SK-N-SH (cell line): Measurements from ENCODE around the gene WASF3. TPM values are rescaled to one million over a fixed set of nuclear protein-coding genes. Genes with fewer than 3 reads are reported as not detected.

Experiments
- CTCF ChIA-PET: fragments of 300-600, 350-600 bp; formaldehyde crosslinking; extraction: SDS; loops from one replicate; lab custom pipeline; 2021; lab: Yijun Ruan, JAX
- POLR2A ChIA-PET: fragments of 350-600 bp; sonication (Branson Sonifier 250); formaldehyde crosslinking; extraction: SDS; loops from one replicate; lab custom pipeline; 2020; ENCODE audit warnings: antibody characterized with exemption, inconsistent platforms; lab: Yijun Ruan, JAX
- DNase-seq: peaks from one replicate; pipeline ENCODE4 v3.0.0; 2012
- H2AFZ ChIP-seq: fragments of 200-600 bp; sonication (generic); 2 replicates; pipeline ENCODE4 v1.8.1; 2016; ENCODE audit warnings: antibody characterized with exemption, mild to moderate bottlenecking, low read depth
- H3F3A ChIP-seq: fragments of 200-600 bp; sonication (generic); replicated peaks from 2 replicates; pipeline ENCODE3; 2016; ENCODE audit warnings: antibody characterized with exemption, mild to moderate bottlenecking; ENCODE audit not compliant: insufficient read depth
- H3K27ac ChIP-seq, 2 experiments: fragments of 200-500 bp in 1 of 2; fragments of 200-600 bp in 1 of 2; sonication (Bioruptor generic) in 1 of 2; sonication (generic), shearing (Covaris generic) in 1 of 2; 2 replicates each; pipeline versions ENCODE4 v1.5.1 to v1.6.1; 2014 to 2016; ENCODE audit warnings: low read depth in 2 of 2, inconsistent platforms in 1 of 2, low read length in 1 of 2, mild to moderate bottlenecking in 1 of 2, mixed read lengths in 1 of 2
- H3K27me3 ChIP-seq: fragments of 200-600 bp; sonication (generic), shearing (Covaris generic); 2 replicates; pipeline ENCODE4 v1.6.1; 2016; ENCODE audit warnings: mixed run types; ENCODE audit not compliant: insufficient read depth
- H3K36me3 ChIP-seq, 2 experiments: fragments of 200-500 bp in 1 of 2; fragments of 200-600 bp in 1 of 2; sonication (Bioruptor generic) in 1 of 2; sonication (generic) in 1 of 2; replicated peaks in 1 of 2; 2 replicates each; pipeline versions ENCODE3 to v1.5.1; 2014 to 2016; ENCODE audit warnings: low read length in 1 of 2, mild to moderate bottlenecking in 1 of 2; ENCODE audit not compliant: insufficient read depth in 2 of 2, control insufficient read depth in 1 of 2
- H3K4me1 ChIP-seq, 2 experiments: fragments of 200-500 bp in 1 of 2; fragments of 200-600 bp in 1 of 2; sonication (Bioruptor generic) in 1 of 2; sonication (generic), shearing (Covaris generic) in 1 of 2; 2 replicates each; pipeline versions ENCODE4 v1.5.1 to v1.6.1; 2014 to 2016; ENCODE audit warnings: low read depth in 1 of 2, low read length in 1 of 2, mixed run types in 1 of 2; ENCODE audit not compliant: insufficient read depth in 2 of 2, control insufficient read depth in 1 of 2
- H3K4me2 ChIP-seq: fragments of 200-600 bp; sonication (generic), shearing (Covaris generic); 2 replicates; pipeline ENCODE4 v1.6.1; 2017; ENCODE audit warnings: mixed run types
- H3K4me3 ChIP-seq, 2 experiments: fragments of 200-500 bp in 1 of 2; fragments of 200-600 bp in 1 of 2; sonication (Bioruptor generic) in 1 of 2; sonication (generic), shearing (Covaris generic) in 1 of 2; 2 replicates each; pipeline versions ENCODE4 v1.5.1 to v1.8.1; 2014 to 2016; ENCODE audit warnings: low read depth in 2 of 2, inconsistent platforms in 1 of 2, low read length in 1 of 2, mild to moderate bottlenecking in 1 of 2, mixed read lengths in 1 of 2, moderate library complexity in 1 of 2
- H3K79me2 ChIP-seq: fragments of 200-600 bp; sonication (generic); 2 replicates; pipeline ENCODE4 v1.8.1; 2017; ENCODE audit warnings: mild to moderate bottlenecking; ENCODE audit not compliant: insufficient read depth
- H3K9ac ChIP-seq: fragments of 200-600 bp; sonication (generic); 2 replicates; pipeline ENCODE4 v1.6.1; 2017; ENCODE audit warnings: mixed run types
- H3K9me2 ChIP-seq: fragments of 200-600 bp; sonication (generic); 2 replicates; pipeline ENCODE4 v1.6.1; 2017; ENCODE audit warnings: mixed run types
- H3K9me3 ChIP-seq: fragments of 200-600 bp; sonication (generic); 2 replicates; pipeline ENCODE4 v1.6.1; 2017; ENCODE audit warnings: mixed run types, mild to moderate bottlenecking, moderate library complexity
- H4K20me1 ChIP-seq: fragments of 200-600 bp; sonication (generic); 2 replicates; pipeline ENCODE4 v1.6.1; 2017; ENCODE audit warnings: mild to moderate bottlenecking, mixed run types; ENCODE audit not compliant: insufficient read depth
- CTCF ChIP-seq: fragments of 200-600 bp; sonication (generic); IDR thresholded peaks from 2 replicates; pipeline ENCODE4 v1.6.1; 2017; ENCODE audit warnings: antibody characterized with exemption, mild to moderate bottlenecking, moderate library complexity
- ELF1 ChIP-seq: IDR thresholded peaks from 2 replicates; pipeline ENCODE4 v1.4.0; 2012
- EZH2phosphoT487 ChIP-seq: fragments of 200-600 bp; sonication (generic); IDR thresholded peaks from 2 replicates; pipeline ENCODE4 v1.6.1; 2017; ENCODE audit warnings: low read depth, mixed run types, mild to moderate bottlenecking, antibody characterized with exemption, moderate library complexity, borderline replicate concordance
- FOSL2 ChIP-seq: IDR thresholded peaks from 2 replicates; pipeline ENCODE4 v1.4.0; 2012; ENCODE audit warnings: low read depth, mild to moderate bottlenecking, moderate library complexity, borderline replicate concordance
- FOXM1 ChIP-seq: IDR thresholded peaks from 2 replicates; pipeline ENCODE4 v1.4.0; 2012; ENCODE audit warnings: low read depth, mild to moderate bottlenecking
- GABPA ChIP-seq: IDR thresholded peaks from 2 replicates; pipeline ENCODE4 v1.4.0; 2012; ENCODE audit warnings: low read depth, mild to moderate bottlenecking
- GATA2 ChIP-seq: sonication (generic); formaldehyde crosslinking; IDR thresholded peaks from 2 replicates; pipeline ENCODE4 v1.5.0; 2020; ENCODE audit warnings: mild to moderate bottlenecking, missing genetic modification reagents
- MAX ChIP-seq: IDR thresholded peaks from 2 replicates; pipeline ENCODE4 v1.4.0; 2012; ENCODE audit warnings: low read depth
- MEF2A ChIP-seq: IDR thresholded peaks from 2 replicates; pipeline ENCODE4 v1.4.0; 2012; ENCODE audit warnings: low read depth, borderline replicate concordance
- NFIC ChIP-seq: IDR thresholded peaks from 2 replicates; pipeline ENCODE4 v1.4.0; 2012; ENCODE audit warnings: borderline replicate concordance
- NRF1 ChIP-seq: IDR thresholded peaks from 2 replicates; pipeline ENCODE4 v1.6.1; 2012; ENCODE audit warnings: low read depth, mild to moderate bottlenecking, low read length
- RFX5 ChIP-seq: IDR thresholded peaks from 2 replicates; pipeline ENCODE4 v1.6.1; 2012; ENCODE audit warnings: mild to moderate bottlenecking, improper control_type of control experiment, low read length
- RXRA ChIP-seq: IDR thresholded peaks from 2 replicates; pipeline ENCODE4 v1.4.0; 2012; ENCODE audit warnings: low read depth, mild to moderate bottlenecking, borderline replicate concordance
- SIN3A ChIP-seq: IDR thresholded peaks from 2 replicates; pipeline ENCODE4 v1.6.1; 2012; ENCODE audit warnings: low read depth, mild to moderate bottlenecking, low read length, moderate library complexity, borderline replicate concordance
- SMC3 ChIP-seq: IDR thresholded peaks from 2 replicates; pipeline ENCODE4 v1.6.1; 2012; ENCODE audit warnings: low read depth, low read length, improper control_type of control experiment
- TAF1 ChIP-seq: IDR thresholded peaks from 2 replicates; pipeline ENCODE4 v1.6.1; 2012; ENCODE audit warnings: low read depth, mild to moderate bottlenecking, low read length, moderate library complexity, borderline replicate concordance
- TCF12 ChIP-seq: IDR thresholded peaks from 2 replicates; pipeline ENCODE4 v1.4.0; 2012
- TEAD4 ChIP-seq: IDR thresholded peaks from 2 replicates; pipeline ENCODE4 v1.4.0; 2012; ENCODE audit warnings: mild to moderate bottlenecking, borderline replicate concordance; ENCODE audit not compliant: insufficient read depth
- USF2 ChIP-seq: fragments of 150-350 bp; IDR thresholded peaks from 2 replicates; pipeline ENCODE4 v1.6.1; 2017; ENCODE audit warnings: antibody characterized with exemption, low read length, low read depth, borderline replicate concordance
- YY1 ChIP-seq: IDR thresholded peaks from 2 replicates; pipeline ENCODE4 v1.4.0; 2012; ENCODE audit warnings: low read depth, mild to moderate bottlenecking
- WGBS: methylation state at CpG from one replicate; pipeline ENCODE4 v1.1.6; 2017; ENCODE audit warnings: low lambda C conversion rate; 5-methylcytosine and 5-hydroxymethylcytosine counted together
- polyA plus RNA-seq, 3 experiments: library from polyadenylated mRNA; depleted of rRNA; stranded (reverse); fragments of >200 nt; gene quantifications; 2 replicates each; pipeline ENCODE4 v1.2.3, GENCODE V29; 2012

The WASF3 gene
- polyA plus RNA-seq, 1 of the 3 experiments (the other 2 are of a cell fraction): 10.4 TPM

GRCh38 chr13:26678330-26678729 is 120.8 kb downstream of the WASF3 start:
- DNase-seq: no peak
- CTCF ChIA-PET: interaction anchor here (2.2 kb wide), 1 partner anchor 20 kb away, joined by 7 read pairs; no protein-coding TSS in a partner anchor

More at GRCh38 chr13:26678330-26678729, 120.8 kb downstream of the WASF3 start:
- Histone ChIP-seq H4K20me1 (no peaks in the 10 kb centered on the region), H3K27ac (no peak overlapping the region), H3K36me3 (peaks cover 18 to 29% of the 10 kb centered on the region in 2 experiments), H3K9ac (no peak overlapping the region), H3K27me3 (no peaks in the 10 kb centered on the region), H3K4me3 (no peak overlapping the region), H3K4me2 (no peak overlapping the region), H3K4me1 (0 out of 4 replicates have a peak, but pooled peaks cover 0 to 5% of the 10 kb centered on the region in 2 experiments), H3K9me3 (no peaks in the 10 kb centered on the region), H3K9me2 (no peaks in the 10 kb centered on the region), H3F3A (no peaks in the 10 kb centered on the region), H3K79me2 (no peaks in the 10 kb centered on the region), H2AFZ (no peak overlapping the region)
- no peak for TF ChIP-seq GATA2 (CRISPR knock-in tag)
- no peak for TF ChIP-seq CTCF
- no peak for TF ChIP-seq NRF1
- TF ChIP-seq USF2: no peak
- no peak for TF ChIP-seq NFIC
- TF ChIP-seq RXRA: no peak
- TF ChIP-seq YY1: no peak
- no peak for TF ChIP-seq FOXM1
- no peak for TF ChIP-seq MEF2A
- TF ChIP-seq TAF1: no peak
- no peak for TF ChIP-seq SIN3A
- TF ChIP-seq FOSL2: no peak
- TF ChIP-seq ELF1: no peak
- TF ChIP-seq TEAD4: no peak
- TF ChIP-seq TCF12: no peak
- no peak for TF ChIP-seq SMC3
- TF ChIP-seq EZH2phosphoT487: no peak
- no peak for TF ChIP-seq MAX
- TF ChIP-seq RFX5: no peak
- no peak for TF ChIP-seq GABPA
- WGBS: 87% methylated on average over 5 of the region's 5 CpGs
- POLR2A ChIA-PET: no interaction called here
